Gastroesophageal sphincter (tissue), 3 donors: Measurements from ENCODE around the gene ACAN.

Source experiments
- EP300 ChIP-seq: sonication (generic); formaldehyde crosslinking; IDR thresholded peaks from one replicate; pipeline ENCODE4 v1.6.1; 2017; ENCODE audit warnings: antibody characterized with exemption, mild to moderate bottlenecking
- POLR2AphosphoS5 ChIP-seq: sonication (generic); formaldehyde crosslinking; IDR thresholded peaks from one replicate; pipeline ENCODE4 v1.6.1; 2017; ENCODE audit warnings: antibody characterized with exemption
- TF ChIP-seq, protein P1 (sequence below), 4 experiments: fragments of 200-600 bp in 2 of 4; fragments of 450-650 bp in 2 of 4; sonication (generic) in 1 of 4; IDR thresholded peaks; one replicate each; pipeline ENCODE4 v1.5.1; 2017 to 2019; ENCODE audit warnings: antibody characterized with exemption in 4 of 4, mild to moderate bottlenecking in 2 of 4, moderate library complexity in 2 of 4

DNA sequence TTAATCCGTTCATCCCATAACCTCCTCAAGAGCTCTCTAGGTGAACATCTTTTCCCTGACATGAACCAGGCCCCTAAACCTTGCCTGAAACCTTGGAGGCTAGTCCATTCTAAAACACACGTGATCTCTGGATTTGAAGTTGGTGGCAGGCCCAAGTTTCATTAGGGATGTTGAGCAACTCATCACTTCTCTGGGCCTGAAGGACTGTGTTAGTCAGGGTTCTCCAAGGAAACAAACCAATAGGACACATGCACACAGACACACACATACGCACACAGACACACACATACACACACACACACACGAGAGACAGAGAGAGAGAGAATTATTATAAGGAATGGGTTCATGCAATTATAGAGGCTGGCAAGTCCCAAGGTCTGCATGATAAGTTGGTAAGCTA, 31.9 kb downstream of the ACAN start:
- no peak for TF ChIP-seq EP300
- TF ChIP-seq, protein P1, sequence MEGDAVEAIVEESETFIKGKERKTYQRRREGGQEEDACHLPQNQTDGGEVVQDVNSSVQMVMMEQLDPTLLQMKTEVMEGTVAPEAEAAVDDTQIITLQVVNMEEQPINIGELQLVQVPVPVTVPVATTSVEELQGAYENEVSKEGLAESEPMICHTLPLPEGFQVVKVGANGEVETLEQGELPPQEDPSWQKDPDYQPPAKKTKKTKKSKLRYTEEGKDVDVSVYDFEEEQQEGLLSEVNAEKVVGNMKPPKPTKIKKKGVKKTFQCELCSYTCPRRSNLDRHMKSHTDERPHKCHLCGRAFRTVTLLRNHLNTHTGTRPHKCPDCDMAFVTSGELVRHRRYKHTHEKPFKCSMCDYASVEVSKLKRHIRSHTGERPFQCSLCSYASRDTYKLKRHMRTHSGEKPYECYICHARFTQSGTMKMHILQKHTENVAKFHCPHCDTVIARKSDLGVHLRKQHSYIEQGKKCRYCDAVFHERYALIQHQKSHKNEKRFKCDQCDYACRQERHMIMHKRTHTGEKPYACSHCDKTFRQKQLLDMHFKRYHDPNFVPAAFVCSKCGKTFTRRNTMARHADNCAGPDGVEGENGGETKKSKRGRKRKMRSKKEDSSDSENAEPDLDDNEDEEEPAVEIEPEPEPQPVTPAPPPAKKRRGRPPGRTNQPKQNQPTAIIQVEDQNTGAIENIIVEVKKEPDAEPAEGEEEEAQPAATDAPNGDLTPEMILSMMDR (IDR thresholded peaks at IDR 0.05), result no peak
- TF ChIP-seq POLR2AphosphoS5, result no peak
